Liver (tissue), 3 donors: ENCODE measurements around the gene DYNAP.

Source experiments
- EGR1 ChIP-seq, 2 donors: IDR thresholded peaks; 2 replicates each; pipeline ENCODE4 v1.6.1; 2016 to 2018; ENCODE audit warnings: antibody characterized with exemption in 2 of 2, low read depth in 2 of 2
- GABPA ChIP-seq, 2 donors: IDR thresholded peaks in 1 of 2; conservative IDR thresholded peaks in 1 of 2; 2 replicates each; pipeline ENCODE4 v1.6.1; 2016; ENCODE audit warnings: antibody characterized with exemption in 2 of 2, mild to moderate bottlenecking in 1 of 2, moderate library complexity in 1 of 2
- JUND ChIP-seq, 2 donors: IDR thresholded peaks; 2 replicates each; pipeline ENCODE4 v1.6.1; 2016; ENCODE audit warnings: antibody characterized with exemption in 2 of 2
- RAD21 ChIP-seq, 2 donors: IDR thresholded peaks; 2 replicates each; pipeline ENCODE4 v1.6.1; 2016; ENCODE audit warnings: antibody characterized with exemption in 2 of 2, mild to moderate bottlenecking in 2 of 2
- RXRA ChIP-seq, 2 donors: IDR thresholded peaks; 2 replicates each; pipeline ENCODE4 v1.6.1; 2017 to 2018; ENCODE audit warnings: antibody characterized with exemption in 2 of 2, mild to moderate bottlenecking in 1 of 2
- SP1 ChIP-seq: IDR thresholded peaks from 2 replicates; pipeline ENCODE4 v1.6.1; 2018; ENCODE audit warnings: antibody characterized with exemption, mild to moderate bottlenecking
- TAF1 ChIP-seq: conservative IDR thresholded peaks from 2 replicates; pipeline ENCODE4 v1.6.1; 2016; ENCODE audit warnings: antibody characterized with exemption, mild to moderate bottlenecking
- YY1 ChIP-seq: IDR thresholded peaks from 2 replicates; pipeline ENCODE4 v1.6.1; 2016; ENCODE audit warnings: antibody characterized with exemption, mild to moderate bottlenecking
- TF ChIP-seq, protein P1 (sequence below): fragments of 150-350 bp; IDR thresholded peaks from 2 replicates; pipeline ENCODE4 v1.5.1; 2017; ENCODE audit warnings: improper control_type of control experiment, low read depth, low read length; ENCODE audit not compliant: missing input control
- TF ChIP-seq, protein P2 (sequence below): IDR thresholded peaks from 2 replicates; pipeline ENCODE4 v1.6.1; 2016; ENCODE audit warnings: antibody characterized with exemption
- TF ChIP-seq, protein P3 (sequence below): IDR thresholded peaks from 2 replicates; pipeline ENCODE4 v1.6.1; 2016; ENCODE audit warnings: antibody characterized with exemption
- TF ChIP-seq, protein P4 (sequence below): IDR thresholded peaks from 2 replicates; pipeline ENCODE4 v1.6.1; 2016; ENCODE audit warnings: antibody characterized with exemption, mild to moderate bottlenecking
- donor health status: healthy.
- donor health status: healthy.

DNA sequence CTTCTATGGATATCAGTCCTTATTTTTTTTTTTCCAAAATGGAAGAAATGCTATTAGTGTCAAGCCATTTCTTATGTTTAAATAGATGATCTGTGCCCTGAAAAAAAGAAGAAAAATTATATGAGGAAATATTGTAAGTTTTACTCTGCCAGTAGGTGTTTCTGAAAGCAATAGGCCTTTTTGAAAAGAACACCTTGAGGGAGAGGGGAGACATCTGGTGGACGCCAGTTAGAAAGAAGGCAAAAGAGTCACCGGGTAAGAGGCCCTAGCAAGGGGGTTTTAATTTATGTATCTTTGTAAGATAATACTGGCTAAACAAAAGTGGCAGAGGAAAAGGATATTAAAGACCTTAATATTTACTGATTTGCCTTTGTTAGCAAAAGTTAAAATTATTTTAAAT, 56.1 kb downstream of the DYNAP start:
- TF ChIP-seq, protein P1, sequence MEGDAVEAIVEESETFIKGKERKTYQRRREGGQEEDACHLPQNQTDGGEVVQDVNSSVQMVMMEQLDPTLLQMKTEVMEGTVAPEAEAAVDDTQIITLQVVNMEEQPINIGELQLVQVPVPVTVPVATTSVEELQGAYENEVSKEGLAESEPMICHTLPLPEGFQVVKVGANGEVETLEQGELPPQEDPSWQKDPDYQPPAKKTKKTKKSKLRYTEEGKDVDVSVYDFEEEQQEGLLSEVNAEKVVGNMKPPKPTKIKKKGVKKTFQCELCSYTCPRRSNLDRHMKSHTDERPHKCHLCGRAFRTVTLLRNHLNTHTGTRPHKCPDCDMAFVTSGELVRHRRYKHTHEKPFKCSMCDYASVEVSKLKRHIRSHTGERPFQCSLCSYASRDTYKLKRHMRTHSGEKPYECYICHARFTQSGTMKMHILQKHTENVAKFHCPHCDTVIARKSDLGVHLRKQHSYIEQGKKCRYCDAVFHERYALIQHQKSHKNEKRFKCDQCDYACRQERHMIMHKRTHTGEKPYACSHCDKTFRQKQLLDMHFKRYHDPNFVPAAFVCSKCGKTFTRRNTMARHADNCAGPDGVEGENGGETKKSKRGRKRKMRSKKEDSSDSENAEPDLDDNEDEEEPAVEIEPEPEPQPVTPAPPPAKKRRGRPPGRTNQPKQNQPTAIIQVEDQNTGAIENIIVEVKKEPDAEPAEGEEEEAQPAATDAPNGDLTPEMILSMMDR, result peak; percentile 53
- TF ChIP-seq SP1 (no peak), RAD21 (IDR thresholded peaks at IDR 0.05) (peak; percentile 77 to 84), RXRA (IDR thresholded peaks at IDR 0.05) (no peak), GABPA (IDR thresholded peaks at IDR 0.05 in 1 of 2, conservative IDR thresholded peaks at IDR 0.05 in 1 of 2) (no peak), YY1 (no peak), EGR1 (IDR thresholded peaks at IDR 0.05; ENCODE audit: low read depth in 2 of 2) (no peak), TAF1 (no peak), JUND (IDR thresholded peaks at IDR 0.05) (no peak)
- TF ChIP-seq, protein P2, sequence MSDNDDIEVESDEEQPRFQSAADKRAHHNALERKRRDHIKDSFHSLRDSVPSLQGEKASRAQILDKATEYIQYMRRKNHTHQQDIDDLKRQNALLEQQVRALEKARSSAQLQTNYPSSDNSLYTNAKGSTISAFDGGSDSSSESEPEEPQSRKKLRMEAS, result no peak
- TF ChIP-seq, protein P3, sequence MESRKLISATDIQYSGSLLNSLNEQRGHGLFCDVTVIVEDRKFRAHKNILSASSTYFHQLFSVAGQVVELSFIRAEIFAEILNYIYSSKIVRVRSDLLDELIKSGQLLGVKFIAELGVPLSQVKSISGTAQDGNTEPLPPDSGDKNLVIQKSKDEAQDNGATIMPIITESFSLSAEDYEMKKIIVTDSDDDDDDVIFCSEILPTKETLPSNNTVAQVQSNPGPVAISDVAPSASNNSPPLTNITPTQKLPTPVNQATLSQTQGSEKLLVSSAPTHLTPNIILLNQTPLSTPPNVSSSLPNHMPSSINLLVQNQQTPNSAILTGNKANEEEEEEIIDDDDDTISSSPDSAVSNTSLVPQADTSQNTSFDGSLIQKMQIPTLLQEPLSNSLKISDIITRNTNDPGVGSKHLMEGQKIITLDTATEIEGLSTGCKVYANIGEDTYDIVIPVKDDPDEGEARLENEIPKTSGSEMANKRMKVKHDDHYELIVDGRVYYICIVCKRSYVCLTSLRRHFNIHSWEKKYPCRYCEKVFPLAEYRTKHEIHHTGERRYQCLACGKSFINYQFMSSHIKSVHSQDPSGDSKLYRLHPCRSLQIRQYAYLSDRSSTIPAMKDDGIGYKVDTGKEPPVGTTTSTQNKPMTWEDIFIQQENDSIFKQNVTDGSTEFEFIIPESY, result no peak
- TF ChIP-seq, protein P4, sequence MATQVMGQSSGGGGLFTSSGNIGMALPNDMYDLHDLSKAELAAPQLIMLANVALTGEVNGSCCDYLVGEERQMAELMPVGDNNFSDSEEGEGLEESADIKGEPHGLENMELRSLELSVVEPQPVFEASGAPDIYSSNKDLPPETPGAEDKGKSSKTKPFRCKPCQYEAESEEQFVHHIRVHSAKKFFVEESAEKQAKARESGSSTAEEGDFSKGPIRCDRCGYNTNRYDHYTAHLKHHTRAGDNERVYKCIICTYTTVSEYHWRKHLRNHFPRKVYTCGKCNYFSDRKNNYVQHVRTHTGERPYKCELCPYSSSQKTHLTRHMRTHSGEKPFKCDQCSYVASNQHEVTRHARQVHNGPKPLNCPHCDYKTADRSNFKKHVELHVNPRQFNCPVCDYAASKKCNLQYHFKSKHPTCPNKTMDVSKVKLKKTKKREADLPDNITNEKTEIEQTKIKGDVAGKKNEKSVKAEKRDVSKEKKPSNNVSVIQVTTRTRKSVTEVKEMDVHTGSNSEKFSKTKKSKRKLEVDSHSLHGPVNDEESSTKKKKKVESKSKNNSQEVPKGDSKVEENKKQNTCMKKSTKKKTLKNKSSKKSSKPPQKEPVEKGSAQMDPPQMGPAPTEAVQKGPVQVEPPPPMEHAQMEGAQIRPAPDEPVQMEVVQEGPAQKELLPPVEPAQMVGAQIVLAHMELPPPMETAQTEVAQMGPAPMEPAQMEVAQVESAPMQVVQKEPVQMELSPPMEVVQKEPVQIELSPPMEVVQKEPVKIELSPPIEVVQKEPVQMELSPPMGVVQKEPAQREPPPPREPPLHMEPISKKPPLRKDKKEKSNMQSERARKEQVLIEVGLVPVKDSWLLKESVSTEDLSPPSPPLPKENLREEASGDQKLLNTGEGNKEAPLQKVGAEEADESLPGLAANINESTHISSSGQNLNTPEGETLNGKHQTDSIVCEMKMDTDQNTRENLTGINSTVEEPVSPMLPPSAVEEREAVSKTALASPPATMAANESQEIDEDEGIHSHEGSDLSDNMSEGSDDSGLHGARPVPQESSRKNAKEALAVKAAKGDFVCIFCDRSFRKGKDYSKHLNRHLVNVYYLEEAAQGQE, result no peak
